Kidney tubule cell (primary cell): ENCODE data around the gene ACBD3.

ENCODE experiments used
- DNase-seq: peaks from one replicate; pipeline ENCODE4 v3.0.0-alpha.2; 2018; ENCODE audit warnings: low spot score

ACBD3 gene

DNA sequence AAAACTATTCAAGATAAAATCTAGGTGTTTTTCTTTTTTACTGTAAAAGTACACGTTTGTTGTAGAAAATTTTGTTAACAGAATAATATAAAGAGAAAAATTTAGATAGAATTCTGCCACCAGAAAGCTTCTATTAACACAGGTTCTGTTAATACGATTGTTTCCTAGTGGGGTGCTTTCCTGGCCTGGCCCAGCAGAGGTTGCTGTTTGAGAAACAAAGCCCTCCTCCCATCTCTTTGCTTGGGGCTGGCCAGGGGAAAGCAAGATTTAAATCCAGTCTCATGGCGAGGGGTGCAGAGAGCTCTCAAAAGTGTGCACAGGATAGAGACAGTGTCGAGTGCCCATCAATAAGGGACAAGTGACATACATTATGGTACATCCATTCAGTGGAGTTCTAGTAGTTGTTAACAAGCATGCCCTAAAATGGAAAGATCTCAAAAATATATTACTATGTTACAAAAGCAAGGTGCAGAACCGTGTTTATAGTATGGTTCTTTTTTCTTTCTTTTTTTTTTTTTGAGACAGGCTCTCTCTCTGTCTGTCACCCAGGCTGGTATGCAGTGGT is 14.6 kb upstream of the ACBD3 start:
- DNase-seq = no peak

DNA sequence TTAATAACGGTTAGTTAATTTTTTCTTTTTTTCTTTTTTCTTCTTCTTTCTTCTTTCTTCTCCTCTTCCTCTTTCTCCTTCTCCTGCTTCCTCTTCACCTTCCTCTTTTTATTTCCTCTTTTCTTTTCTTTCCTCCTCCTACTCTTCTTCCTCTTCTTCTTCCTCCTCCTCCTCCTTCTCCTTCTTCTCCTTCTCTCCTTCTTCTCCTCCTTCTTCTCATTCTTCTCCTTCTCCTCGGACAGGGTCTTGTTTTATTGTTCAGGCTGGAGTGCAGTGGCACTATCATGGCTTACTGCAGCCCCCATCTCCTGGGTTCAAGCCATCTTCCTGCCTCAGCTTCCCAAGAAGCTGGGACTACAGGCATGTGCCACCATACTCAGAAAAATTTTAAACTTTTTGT is 13.4 kb upstream of the ACBD3 start:
- no peak for DNase-seq

DNA sequence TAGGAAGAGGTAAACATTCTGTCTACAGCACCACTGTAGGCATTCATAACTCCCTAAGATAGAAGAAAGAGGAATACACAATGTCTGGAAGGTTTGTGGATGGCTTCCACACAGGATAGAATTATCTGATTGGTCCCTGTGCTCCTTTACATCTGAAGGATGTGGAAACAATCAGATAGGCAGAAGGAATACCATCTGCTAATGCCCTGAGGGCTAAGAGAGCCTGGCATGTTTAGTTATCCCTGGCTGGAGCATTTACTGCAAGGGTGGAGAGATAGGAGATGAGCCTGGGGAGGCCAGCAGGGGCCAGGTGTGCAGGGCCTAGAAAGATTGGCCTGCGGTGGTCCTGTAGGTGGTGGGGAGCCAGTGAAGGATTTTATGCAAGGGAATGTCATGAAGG is 8.6 kb upstream of the ACBD3 start:
- DNase-seq = no peak

DNA sequence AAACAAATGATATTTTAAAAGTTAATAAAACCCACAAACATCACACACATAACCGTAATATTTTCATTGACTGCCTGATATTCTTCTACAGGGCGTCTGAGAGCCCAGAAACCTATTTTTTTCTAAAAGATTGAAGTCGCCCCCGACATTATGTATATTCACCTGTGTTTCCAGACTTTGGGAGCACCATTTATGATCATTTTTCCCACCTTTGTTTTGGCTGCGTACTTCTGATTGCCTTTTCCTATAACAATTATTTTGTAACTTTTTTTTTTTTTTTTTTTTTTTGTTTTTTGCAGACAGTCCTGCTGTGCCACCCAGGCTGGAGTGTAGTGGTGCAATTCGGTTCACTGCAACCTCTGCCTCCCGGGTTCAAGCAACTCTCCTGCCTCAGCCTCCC is 839 bp upstream of the ACBD3 start:
- DNase-seq = no peak

DNA sequence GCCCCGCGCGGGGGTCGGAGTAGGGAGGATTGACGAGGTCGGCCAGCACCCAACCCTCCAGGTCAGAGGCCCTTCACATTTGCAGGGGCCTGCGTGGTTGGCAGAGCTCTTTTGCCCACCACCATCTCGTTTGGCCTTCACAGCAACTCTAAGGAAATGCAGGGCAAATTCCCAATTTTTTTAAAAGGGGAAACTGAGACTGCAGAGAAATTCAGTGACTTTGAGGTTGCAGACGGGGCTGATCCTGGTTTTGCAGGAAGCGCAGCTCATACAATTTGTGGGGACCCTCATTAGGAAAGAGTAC is 430 bp upstream of the ACBD3 start:
- DNase-seq = no peak

DNA sequence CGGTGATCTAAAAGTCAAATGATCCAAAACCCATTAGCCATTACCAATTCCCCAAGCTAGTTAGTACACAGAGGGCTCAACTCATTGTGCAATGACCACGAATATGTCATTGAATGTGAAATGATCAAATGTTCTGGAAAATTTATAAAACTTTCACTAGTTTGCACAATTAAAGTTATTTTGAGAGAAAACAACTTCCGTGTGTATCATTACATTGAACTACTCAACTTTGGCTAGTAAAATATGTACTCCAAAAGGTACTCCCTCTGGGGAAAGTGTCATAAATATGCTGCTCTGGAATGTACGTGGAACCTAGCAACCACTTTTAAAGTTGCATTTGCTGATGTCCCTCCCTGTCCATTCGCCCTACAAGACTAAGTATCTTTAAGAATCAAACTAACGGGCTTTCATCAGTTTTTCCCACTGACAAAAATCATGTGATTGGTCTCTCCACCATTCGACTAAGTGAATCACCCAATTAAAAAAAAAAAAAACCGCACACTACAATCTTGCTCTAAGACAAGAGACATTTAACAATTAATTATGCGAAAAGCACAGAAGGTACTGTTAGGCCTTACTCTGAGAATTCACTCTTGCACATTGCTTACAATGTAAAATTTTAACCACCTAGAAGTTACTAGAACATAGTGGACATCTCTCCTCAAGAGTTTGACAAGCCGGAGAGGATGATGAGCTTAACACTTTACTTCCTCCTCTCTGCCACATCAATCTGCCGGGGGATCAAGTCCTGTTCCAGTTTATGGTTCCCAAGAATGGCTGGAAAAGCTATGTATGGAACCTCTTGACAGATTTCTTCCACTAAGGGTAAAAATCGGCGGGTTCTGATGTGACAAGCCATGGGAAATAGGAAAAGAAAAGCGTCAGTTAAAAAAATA is 1.2 kb downstream of the ACBD3 start:
- peak; percentile 23 for DNase-seq

DNA sequence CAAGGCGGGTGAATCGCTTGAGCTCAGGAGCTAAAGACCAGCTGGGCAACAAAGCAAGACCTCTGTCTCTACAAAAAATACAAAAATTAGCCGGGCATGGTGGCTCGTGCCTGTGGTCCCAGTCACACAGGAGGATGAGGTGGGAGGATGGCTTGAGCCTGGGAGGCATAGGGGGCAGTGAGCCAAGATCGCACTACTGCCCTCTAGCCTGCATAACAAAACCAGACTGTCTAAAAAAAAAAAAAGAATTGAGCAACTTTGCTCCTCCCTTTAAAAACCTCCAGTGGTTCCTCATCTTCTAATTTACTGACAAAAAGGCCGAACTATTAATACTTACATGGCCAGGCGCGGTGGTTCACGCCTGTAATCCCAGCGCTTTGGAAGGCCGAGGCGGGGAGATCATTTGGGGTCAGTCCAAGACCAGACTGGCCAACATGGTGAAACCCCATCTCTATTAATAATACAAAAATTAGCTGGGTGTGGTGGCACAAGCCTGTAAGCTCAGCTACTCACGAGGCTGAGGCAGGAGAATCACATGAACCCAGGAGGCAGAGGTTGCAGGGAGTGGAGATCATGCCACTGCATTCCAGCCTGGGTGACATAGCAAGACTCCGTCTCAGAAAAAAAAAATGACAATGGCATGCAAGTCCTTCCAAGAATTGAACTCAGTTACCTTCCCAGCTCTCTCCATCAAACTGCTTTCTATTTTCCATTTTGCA is 4.4 kb downstream of the ACBD3 start:
- DNase-seq = peak; percentile 79

DNA sequence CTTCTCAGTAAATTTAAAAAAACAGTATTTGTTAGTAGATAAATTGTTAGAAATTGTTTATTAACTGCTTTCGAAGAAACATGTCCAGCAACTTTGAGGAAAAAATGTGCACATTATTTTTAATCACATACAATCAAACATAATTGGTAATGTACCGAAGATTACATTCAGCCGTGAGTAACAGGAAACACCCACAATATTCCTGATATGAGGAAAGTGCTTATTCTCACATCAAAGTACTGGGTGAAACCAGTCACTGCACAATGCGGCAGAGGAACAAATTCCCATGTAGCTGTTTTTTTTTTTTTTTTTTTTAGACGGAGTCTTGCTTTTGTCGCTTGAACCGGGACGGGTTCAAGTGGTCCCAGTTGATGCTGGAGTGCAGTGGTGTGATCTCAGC is 9.7 kb downstream of the ACBD3 start:
- no peak for DNase-seq

DNA sequence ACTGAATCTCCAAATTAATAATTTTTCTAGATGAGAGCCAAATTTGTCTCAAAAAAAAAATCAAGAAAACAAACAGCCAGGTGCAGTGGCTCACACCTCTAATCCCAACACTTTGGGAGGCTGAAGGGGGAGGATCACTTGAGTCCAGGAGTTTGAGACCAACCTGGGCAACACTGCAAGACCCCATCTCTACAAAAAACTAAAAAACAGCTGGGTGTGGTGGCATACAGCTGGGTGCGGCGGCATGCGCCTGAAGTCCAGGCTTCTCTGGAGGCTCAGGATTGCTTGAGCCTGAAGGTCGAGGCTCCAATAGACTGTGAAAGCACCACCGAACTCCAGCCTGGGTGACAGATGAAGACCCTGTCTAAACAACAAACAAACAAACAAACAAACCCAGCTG is 14.0 kb downstream of the ACBD3 start:
- no peak for DNase-seq

DNA sequence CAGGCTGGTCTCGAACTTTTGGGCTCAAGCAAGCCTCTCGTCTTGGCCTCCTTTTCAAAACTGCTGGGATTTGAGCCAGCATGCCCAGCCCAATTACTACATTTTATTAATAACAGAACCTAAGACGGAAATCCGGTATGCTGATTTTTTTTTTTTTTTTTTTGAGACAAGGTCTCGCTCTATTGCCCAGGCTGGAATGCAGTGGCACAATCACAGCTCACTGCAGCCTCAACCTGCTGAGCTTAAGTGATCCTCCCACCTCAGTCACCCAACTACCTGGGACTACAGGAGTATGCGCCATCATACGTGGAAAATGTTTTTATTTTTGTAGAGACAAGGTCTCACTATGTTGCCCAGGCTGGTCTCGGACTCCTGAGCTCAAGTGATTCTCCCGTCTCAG is 20.2 kb downstream of the ACBD3 start:
- DNase-seq = peak; percentile 60

DNA sequence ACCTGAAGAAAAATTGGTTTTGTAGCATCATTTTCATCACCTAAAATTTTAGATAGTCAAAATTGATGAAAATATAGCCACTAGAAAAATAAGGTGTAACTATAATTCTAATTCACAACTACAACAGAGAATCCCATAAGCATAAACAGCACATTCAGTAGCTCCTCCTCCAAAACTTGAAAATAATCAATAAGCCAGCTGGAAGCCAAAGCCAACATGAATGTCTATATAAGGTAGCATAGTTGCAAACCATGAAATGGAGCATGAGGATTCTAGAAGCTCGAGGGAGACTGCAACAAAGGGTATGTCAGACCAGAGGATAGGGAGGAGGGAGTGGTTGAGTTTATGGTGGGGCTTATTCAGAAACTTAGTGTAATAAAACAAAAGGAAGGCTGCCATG is 22.4 kb downstream of the ACBD3 start:
- DNase-seq = no peak

DNA sequence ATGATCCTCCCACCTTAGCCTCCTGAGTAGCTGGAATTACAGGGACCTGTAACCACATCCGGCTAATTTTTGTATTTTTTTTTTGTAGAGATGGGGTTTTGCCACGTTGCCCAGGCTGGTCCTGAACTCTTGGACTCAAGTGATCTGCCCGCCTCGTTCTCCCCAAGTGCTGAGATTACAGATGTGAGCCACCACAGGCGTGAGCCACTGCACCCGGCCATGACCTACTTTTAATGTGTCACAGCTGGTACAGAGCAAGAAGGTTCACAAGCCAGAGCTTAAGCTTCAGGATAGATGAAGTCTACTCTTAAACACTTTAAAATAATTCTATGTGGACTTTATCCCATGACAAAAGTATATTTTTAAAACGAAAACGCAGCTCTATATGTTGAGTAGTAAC is 23.6 kb downstream of the ACBD3 start:
- DNase-seq = no peak

DNA sequence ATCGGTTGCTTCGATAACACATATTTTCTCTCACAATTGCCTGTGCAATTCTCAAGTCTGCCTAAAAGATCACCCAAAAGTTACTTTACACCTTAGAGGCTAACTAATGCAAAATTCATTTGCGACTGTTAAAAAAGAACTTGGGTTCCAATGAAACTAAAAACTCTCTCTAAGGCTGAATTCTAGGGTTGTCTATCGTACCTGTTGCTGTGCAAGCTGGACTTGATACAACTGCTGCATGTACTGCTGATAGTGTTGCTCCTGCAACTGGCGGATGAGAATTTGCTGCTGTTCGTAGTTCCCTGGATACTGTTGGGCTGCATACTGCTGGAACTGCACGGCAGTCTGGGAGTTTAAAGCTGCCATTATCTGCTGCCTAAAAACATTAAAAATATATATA is 27.6 kb downstream of the ACBD3 start:
- DNase-seq = no peak

DNA sequence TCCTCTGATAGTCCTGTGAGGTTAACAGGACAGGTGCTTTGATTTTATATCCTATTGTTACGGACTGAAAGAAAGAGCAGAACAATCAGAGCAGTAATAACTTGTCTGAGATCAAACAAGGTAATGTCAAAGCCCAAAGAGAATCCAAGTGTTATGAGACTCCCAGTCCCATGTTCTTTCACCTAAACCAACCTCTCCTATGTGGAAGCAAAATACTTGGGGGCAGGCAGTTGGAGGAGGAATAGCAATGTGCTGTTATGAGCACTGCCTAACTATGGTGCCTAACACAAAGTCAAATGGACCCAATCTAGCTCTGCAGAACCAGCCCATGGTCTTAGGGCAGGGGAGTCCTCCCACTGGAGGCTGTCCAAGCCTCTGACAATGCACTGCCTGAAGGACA is 28.1 kb downstream of the ACBD3 start:
- no peak for DNase-seq

DNA sequence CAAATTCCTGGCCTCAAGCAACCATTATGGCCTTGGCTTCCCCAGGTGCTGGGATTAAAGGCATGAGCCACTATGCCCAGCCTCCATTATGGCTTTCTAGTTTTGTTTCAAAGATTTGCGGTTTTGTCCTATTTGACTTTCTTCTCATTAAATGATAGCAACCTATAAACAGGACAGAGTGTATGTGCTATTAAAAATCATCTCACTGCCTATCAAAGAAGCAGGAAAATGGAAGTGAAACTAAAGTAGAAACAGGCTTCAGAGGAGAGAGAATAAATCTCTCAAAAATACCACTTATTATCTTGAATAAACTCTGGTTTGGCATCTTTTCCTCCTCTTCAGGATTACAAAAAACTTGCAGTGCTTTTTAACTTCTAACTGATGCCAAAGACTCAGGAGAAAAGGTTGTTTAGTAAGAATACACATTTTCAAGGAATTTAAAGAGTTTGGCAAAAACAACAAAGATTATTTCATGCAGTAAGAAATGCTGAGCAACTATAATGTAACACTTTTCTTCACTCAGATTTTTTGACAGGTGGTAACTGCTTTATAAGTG is 28.7 kb downstream of the ACBD3 start:
- no peak for DNase-seq

DNA sequence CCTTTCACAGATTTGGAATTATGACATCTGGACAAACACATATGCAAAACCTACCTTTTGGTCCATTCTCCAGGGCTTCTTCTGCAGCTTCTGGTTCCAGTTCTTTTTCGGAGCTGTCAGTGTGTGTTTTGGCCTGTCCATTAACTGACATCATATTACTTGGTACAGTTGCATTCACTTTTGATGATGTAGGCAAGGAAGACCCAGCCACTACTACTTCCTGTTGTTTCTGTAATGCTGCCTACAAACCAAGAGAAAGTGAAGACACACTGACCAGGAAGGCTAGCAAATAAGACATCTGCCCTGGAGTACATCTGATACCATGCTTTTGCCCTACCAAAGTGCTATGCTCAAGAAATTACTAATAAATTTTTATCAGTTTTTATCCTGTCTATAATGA is 31.9 kb downstream of the ACBD3 start:
- no peak for DNase-seq

DNA sequence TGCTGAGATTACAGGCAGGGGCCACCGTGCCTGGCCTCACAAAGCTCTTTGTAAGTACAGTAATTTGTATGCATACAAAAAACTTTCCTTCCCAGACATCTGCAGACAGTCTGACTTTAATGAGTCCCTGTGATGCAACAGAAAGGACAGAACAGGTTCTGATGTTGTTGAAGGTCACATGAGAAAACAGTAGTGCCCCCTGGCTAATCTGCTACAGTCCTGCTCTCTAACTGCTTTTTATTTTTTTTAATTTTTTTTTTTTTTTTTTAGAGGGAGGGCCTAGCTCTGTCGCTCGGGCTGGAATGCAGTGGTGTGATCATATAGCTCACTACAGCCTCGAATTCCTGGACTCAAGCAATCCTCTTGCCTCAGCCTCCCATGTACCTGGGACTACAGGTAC is 36.7 kb downstream of the ACBD3 start:
- DNase-seq = no peak

DNA sequence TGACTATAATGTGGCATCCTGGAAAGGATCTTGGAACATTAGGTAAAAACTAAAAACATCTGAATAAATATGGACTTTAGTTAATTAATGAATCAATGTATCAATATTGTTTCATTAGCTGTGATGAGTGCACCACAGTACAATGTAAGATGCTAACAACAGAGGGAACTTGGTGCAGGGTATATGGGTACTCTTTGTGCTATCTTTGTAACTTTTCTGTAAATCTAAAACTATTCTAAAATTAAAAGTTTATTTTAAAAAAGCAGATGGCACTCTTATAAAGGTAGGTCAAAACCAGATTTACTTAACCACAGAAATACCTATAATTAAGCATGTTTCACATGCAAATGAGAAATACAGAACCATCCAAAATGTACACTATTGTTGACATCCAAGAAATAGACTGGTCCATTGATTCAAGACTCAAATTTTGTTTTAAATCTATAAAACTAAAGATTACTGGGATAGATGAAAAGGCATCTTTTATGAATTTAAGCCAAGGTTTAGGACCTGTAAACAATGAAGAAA is 38.4 kb downstream of the ACBD3 start:
- DNase-seq = no peak

DNA sequence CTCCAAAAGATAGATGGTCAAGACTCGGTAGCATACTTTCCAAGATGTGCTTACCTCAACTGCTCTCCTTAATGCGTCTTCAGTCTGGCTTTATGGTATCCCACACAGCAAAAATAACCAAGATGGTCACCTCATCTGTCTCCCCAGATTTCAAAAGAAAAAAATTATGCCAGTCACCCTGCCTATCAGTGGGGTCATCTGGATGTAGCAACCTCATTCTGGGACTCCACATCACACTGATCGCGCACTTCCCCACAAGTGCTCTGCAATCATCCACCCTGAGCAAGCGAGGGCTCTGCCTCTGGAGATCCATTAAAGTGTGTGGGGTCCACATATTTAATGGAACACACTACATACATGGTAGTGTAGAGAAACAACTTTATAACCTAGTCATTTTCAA is 42.5 kb downstream of the ACBD3 start:
- DNase-seq = no peak

DNA sequence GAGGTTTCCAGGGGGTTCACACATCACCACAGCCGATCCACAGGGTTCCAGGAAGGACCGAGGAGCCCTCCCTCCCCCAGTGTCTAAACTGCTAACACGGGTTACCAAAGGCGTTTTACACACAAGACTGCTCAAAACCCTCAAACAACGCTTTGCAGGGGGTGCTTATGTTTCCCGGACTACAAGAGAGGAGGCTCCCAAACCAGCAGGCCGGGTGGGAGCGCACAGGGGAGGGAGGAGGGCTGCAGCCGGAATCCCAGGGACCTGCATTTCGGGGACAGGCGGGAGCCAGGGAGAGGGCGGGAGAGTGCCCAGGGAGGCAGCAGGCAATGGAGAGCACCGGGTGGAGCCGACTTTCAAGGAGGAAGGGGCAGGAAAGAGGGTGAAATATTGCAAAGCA is 50.8 kb downstream of the ACBD3 start:
- DNase-seq = no peak

DNA sequence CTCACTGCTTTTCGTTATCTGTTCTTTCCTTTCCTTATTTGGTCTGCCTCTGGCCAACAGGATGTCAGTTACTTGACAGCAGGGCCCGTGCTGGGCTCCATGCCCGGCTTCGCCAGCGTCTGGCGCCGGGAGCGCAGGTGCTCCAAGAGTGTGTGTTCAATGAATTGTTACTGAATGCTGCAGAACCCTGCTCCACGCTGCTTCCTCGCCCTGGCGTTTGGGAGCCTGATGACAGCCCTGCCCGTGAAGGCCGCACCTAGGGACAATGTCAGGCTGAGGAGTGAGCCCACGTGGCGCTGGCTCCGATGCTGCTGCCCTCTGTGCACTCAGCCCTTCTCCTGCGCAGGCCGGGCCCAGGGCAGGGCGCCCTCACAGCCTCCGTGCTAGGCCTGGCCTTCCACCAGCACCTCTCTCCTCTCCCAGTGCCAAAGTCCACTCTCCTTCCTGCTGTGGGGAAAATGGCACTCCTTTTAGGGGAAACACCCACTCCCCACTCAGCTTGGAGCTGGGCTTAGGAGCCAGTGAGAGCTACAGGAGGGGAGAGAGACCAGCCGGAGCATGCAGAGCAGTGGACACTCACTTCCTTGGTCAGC is 51.4 kb downstream of the ACBD3 start:
- peak; percentile 46 for DNase-seq
